Activated T-cell treated with anti-CD3 and anti-CD28 coated beads for 48 hours (primary cell): ENCODE measurements around the gene RNF31.

Experiments
- DNase-seq: peaks from one replicate; pipeline ENCODE4 v3.0.0-alpha.2; 2020; ENCODE audit warnings: low read depth

The RNF31 gene

DNA sequence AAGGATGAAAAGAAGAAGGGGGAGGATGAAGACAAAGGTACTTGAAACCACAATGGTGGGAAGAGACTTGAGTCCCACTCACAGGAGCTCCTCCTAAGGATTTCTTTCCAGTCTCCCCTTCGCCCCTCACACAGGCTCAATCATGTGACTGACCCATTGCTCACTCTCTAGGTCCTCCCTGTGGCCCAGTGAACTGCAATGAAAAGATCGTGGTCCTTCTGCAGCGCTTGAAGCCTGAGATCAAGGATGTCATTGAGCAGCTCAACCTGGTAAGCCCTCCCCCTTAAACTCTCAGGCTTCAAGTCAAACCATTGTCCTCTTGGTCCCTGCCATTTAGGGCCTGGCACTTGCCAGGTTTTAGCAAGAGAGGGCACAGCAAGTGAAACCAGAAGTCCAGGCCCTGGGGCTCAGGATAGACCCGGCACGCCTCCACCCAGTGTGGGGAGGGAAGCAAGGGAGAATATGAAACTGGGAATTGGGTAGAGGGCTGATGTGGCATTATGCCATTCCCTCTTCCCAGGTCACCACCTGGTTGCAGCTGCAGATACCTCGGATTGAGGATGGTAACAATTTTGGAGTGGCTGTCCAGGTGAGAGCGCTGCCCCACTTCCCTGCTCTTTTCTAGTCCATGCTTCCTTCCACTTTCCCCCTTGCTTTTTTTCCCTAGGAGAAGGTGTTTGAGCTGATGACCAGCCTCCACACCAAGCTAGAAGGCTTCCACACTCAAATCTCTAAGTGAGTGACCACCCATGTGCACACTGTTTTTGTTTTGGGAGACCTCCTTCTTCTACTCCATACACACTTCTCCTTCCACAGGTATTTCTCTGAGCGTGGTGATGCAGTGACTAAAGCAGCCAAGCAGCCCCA is 9.5 kb upstream of the RNF31 start:
- no peak for DNase-seq

DNA sequence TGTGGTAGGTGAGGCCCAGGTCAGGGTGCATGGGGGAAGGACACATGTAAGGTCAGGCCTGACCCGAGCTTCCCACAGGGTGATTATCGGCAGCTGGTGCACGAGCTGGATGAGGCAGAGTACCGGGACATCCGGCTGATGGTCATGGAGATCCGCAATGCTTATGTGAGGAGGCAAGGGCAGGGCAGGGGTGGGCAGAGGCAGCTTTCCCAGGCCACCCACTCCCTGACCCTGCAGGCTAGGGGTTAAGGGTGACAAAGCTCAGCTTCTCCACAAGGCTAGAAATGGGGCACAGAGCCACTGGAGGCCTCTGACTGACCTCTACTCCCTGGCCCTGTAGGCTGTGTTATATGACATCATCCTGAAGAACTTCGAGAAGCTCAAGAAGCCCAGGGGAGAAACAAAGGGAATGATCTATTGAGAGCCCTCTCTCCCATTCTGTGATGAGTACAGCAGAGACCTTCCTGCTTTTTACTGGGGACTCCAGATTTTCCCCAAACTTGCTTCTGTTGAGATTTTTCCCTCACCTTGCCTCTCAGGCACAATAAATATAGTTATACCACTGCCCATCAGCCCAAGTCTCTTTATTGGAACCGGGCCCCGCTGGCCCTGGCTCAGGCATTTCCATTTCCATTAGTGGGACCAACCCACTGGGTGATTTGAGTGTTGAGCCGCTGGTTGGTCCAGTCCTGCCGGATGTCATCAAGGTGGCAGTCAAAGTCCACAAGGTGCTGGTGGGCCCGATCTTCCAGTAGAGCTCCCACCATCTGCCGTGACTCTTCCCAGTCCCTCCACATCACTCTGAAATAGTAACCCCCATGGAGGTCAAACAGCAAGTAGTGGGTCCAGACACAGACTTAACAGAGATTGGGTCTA is 8.7 kb upstream of the RNF31 start:
- DNase-seq, result no peak

DNA sequence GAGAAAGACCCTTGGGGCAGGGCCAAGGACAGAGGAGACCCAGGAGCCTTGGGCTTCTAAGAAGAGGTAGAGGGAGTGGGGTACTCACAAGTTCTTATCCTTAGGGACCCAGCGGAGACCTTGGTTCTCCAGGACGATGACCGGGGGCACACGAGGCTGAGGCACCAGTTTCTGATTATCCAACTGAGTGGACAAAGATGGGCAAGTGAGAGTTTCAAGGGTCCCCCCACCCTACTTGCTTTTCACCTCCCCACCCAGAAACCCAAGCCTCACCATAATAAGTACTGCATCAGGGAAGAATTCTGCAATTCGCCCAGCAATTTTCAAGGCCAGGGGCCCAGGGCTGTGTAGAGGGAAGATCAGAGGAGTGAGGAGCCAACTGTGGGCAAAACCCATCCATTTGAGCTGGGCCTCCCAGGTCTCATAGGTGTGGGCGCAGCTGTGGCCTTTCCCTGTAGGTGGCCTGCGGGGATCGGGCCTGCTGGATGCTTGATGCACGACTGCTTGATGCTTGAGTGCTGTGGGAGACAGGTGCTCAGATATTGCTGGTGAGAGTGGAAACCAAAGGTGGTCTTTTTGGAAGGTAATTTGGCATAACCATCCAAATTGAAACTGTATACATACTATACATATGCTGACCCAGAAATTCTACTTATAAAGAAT is 7.9 kb upstream of the RNF31 start:
- no peak for DNase-seq

DNA sequence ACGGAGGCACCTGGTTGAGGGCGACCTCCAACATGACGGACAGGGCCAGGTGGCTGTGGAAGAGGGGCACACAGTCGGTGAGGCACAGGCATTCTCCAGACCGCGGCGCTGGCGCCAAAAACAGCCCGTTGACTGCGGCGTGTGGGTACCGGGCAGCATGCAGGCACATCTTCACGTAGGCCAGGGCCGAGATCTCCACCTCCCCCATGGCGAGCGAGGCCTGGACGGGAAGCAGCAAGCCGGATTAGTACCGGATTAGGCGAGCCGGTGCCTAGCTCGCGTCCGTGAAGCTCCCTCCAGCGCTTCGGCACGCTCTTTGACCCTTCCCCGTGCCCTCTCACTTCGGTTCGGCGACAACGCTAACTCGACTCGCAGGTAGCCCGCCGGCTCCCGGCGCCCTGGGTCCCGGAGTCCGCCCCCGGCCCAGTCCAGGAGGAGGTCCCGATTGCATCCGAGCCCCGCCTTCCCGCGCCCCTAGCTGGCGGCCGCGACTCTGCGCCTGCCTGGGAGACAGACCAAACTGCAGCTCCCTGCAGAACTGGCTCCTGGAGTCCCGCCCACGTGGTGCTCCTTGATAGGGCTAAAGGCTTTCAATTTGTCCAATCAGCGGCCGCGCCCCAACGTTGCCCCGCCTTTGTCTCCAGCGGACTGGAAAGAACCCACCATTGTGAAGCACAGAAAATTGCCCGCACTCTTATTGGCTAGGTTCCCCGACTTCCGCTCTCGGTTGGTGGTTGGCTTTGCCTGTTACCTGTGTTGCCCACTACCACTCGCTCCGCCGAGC is 6.0 kb upstream of the RNF31 start, which contains the start of gene EMC9:
Gene EMC9 (minus strand): TSS at position 495 of the 784 bp plus-strand sequence. CDS start 287 bp downstream, at position 208.
- DNase-seq, result peak; percentile 99

DNA sequence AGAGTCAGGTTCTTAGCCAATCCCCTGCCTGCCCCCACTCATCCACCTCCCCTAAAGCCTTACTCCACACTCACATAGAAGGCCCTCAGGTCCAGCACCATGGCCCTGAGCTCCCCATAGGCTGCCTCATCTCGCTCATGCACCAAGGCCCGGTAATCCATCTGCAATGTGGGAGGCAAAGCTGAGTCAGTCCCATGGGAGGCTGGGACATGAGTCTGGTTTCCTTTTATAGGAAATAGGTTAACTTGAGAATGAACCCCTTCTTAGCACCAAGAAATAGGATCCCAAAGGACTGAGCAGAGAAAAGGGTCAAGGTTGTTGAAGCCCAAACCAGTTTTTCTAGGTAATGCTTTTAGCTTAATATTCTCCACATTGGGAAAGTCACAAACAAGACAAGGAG is 3.8 kb upstream of the RNF31 start:
- no peak for DNase-seq

DNA sequence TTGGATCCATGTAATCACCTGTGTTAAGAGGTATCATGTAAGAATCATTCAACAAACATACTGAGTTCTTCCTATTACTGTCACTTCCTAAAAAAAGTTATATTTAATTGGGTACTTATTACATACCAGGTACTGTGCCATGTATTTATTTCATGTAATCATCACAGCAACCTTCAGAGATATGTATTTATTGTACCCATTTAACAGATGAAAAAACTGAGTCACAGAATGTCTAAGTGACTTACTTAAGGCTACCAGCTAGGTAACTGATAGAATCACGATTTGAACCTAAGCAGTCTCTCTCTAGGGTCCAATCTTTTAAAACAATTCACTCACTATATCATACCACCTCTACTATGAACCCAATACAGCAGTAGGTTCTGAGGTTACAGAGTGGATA is 2.8 kb upstream of the RNF31 start:
- DNase-seq, result no peak

DNA sequence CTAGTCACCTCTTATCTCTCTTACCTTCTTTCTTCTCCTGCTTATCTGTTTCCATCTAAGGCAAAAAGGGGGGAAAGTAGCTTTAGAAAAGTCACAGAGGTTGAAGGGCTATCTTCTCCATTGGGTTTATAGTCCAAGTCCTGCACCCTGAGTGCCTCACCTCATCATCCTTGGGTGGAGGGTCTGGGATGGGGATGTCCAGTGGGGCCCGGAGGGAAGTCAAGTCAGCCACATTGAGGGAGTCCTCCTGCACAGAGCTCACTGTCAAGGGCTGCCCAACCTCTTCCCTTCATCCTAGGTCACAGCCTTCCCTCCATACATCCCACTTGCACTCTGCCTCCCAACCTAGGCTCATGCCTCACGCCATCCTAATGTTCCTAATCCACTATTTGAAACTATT is 2.1 kb upstream of the RNF31 start:
- no peak for DNase-seq

DNA sequence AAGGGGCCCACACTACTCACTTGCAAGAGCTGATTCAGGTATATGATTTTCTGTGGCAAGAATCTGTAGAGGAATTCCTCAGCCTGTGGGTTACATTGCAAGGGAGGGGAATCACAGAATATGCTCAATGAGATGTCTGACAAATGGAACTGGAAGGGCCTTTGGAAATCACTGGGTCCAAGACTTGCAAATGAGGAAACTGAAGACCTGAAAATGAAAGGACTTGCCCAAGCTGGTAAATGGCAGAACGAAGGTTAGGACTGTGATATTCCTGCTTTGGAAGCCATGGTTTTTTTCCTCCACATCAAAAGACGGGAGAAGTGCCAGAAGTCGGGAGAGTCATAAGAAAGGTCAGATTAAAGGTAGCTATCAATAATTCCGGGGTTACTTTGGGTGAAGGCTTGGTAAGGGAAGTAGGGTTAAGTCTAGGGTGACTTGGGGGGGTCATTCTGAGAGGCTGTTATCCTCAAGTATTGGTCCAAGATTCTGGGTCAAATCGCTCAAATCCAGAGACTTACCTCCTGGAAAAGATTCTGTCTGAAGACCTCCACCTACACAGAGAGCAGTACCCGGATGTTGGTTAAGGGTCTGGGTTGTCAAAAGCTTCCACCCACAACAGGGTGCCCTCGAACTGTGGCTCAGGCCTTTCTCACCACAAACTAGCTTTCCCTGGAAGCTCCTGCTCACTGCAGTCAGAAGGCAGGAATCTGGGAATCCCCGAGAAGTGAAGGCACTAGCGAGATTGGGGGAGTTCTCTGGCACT is 1.4 kb upstream of the RNF31 start:
- DNase-seq, result no peak

DNA sequence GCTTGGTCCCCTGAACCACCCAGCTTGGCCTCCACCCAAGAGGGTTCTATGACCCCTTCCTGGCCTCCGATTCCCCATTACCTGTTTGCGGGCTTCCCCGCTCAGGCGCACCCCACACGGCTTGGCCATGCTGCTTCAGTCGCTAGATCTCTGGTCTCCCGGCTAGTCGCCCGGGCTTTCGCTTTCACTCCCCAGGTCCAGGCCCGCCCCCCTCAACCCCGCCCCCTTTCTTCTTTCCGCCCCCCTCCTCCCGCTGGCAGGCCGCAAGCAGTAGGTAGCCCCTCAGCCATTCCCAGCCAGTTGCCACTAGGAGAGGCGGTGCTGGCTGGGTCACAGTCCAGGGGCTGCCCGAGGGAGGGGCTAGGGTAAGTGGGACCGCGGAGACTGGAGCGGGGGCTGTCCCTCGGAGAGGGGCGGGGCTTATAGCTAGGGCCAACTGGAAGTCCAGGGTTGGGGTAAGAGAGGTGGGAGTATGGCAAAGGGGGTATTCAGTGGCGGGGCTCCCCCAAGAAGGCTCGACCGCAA is 783 bp upstream of the RNF31 start, which contains the start of gene PSME2:
Gene PSME2 (minus strand): TSS at position 158 of the 525 bp plus-strand sequence. CDS start 29 bp downstream, at position 129.
- peak; percentile 89 for DNase-seq

DNA sequence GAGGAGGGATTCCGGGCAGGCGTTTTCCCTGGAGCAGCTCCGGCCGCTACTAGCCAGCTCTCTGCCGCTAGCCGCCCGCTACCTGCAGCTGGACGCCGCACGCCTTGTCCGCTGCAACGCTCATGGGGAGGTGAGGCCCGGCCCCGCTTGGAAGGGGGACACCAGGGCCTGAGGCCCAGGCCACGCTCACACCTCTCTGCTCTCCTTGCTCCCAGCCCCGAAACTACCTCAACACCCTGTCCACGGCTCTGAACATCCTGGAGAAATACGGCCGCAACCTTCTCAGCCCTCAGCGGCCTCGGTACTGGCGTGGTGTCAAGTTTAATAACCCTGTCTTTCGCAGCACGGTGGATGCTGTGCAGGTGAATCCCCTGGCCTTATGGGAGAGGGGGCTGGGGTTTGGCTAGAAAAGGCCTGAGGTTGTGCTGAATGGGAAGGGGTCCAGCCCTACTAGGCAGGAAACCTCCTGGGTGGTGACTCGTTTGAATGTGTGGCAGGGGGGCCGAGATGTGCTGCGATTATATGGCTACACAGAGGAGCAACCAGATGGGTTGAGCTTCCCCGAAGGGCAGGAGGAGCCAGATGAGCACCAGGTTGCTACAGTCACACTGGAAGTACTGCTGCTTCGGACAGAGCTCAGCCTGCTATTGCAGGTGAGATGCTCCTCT is 597 bp downstream of the RNF31 start:
- no peak for DNase-seq

DNA sequence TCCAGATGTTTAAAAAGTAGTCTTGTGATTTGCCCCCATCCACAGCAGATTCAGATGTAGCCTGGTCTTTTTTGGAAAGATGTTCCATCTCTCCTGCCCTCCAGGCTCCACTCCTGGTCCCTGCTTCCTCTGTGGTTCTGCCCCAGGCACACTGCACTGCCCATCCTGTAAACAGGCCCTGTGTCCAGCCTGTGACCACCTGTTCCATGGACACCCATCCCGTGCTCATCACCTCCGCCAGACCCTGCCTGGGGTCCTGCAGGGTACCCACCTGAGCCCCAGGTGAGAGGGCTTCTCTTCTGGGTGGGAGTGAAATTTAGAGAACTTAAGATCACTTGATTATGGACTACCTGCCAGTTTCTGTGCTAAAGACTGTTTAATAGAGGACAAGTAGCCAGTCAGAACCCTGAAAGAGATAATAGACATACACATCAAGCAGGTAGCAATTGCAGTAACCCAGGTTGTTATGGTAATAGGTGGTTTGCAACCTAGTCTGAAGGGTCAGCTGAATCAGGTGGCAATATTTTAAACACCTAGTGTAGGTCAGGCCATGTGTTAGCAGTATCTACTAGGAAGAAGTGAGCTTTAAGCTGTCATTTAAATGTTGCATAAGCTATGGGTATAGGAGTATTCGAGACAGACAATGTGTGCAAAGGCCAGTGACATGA is 2.1 kb downstream of the RNF31 start:
- no peak for DNase-seq

DNA sequence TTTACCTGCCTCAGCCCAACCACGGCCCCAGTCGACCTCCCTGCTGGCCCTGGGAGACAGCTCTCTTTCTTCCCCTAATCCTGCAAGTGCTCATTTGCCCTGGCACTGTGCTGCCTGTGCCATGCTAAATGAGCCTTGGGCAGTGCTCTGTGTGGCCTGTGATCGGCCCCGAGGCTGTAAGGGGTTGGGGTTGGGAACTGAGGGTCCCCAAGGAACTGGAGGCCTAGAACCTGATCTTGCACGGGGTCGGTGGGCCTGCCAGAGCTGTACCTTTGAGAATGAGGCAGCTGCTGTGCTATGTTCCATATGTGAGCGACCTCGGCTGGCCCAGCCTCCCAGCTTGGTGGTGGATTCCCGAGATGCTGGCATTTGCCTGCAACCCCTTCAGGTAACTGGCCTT is 2.8 kb downstream of the RNF31 start:
- DNase-seq, result no peak

DNA sequence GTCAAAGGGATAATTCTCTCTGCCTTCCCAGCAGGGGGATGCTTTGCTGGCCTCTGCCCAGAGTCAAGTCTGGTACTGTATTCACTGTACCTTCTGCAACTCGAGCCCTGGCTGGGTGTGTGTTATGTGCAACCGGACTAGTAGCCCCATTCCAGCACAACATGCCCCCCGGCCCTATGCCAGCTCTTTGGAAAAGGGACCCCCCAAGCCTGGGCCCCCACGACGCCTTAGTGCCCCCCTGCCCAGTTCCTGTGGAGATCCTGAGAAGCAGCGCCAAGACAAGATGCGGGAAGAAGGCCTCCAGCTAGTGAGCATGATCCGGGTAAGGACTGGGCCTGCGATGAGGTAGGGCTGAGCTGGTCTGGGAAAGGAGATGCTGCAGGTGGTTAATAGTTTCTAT is 3.3 kb downstream of the RNF31 start:
- no peak for DNase-seq

DNA sequence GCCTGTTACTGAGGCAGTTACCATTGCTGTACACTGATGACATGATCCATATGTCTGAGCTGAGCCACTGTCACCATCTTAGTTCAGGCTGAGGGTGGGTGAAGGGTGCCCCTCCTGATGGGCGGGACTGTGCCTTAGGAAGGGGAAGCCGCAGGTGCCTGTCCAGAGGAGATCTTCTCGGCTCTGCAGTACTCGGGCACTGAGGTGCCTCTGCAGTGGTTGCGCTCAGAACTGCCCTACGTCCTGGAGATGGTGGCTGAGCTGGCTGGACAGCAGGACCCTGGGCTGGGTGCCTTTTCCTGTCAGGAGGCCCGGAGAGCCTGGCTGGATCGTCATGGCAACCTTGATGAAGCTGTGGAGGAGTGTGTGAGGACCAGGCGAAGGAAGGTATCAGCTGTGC is 3.7 kb downstream of the RNF31 start:
- DNase-seq, result no peak

DNA sequence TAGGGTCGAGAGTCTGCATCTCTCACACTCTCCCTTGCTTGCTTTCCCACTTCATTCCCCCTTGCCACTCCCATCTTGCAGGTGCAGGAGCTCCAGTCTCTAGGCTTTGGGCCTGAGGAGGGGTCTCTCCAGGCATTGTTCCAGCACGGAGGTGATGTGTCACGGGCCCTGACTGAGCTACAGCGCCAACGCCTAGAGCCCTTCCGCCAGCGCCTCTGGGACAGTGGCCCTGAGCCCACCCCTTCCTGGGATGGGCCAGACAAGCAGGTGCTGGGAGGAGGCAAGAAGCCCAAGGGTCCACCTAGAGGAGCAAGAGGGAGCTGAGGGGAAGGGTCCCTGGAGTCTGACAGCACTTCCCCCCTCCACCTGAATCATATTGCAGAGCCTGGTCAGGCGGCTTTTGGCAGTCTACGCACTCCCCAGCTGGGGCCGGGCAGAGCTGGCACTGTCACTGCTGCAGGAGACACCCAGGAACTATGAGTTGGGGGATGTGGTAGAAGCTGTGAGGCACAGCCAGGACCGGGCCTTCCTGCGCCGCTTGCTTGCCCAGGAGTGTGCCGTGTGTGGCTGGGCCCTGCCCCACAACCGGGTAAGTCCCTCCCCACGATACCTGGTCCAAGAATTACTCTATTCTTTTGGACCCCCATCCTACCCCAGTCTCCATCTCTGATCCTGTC is 4.2 kb downstream of the RNF31 start:
- no peak for DNase-seq

DNA sequence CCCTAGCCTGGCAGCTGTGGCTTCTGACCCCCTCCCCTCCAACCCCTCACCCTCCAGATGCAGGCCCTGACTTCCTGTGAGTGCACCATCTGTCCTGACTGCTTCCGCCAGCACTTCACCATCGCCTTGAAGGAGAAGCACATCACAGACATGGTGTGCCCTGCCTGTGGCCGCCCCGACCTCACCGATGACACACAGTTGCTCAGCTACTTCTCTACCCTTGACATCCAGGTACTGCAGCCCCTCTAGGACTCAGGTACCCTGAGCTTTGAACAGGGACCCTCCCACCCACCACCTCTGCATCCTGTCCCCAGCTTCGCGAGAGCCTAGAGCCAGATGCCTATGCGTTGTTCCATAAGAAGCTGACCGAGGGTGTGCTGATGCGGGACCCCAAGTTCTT is 7.8 kb downstream of the RNF31 start:
- no peak for DNase-seq

DNA sequence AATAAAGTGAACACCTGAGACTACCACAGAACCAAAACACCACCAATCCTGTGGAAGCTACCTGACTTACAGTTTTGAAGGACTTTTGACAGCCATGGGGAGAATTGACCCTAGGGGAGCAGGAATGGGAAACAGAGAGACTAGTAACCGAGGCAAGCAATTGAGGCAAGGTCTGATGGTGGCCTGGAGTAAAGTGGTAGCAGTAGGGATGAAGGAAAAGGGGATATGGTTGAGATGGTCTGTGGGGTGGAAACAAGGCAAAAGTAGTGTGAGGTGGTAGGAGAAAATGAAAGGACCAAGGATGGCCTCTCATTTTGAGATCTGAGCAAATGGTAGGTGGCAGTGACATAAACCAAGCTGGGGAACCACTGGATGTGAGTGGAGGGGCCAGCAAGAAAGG is 9.5 kb downstream of the RNF31 start:
- no peak for DNase-seq

DNA sequence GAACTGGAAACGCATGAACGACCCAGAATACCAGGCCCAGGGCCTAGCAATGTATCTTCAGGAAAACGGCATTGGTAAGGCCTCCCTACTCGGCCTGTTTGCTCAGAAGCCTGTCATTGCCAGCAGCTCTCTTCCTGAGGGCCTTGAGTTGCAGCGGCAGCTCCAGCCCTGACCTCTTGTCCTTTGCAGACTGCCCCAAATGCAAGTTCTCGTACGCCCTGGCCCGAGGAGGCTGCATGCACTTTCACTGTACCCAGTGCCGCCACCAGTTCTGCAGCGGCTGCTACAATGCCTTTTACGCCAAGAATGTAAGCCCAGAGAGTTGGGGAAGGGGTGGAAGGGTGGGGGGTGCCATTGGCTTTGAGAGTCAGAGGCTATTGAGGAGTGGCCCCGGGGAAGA is 10.0 kb downstream of the RNF31 start:
- DNase-seq, result no peak
